Prostate gland (tissue), 2 donors: ENCODE measurements around the gene DUSP15.

Source experiments
- POLR2AphosphoS5 ChIP-seq: sonication (generic); formaldehyde crosslinking; IDR thresholded peaks from one replicate; pipeline ENCODE4 v1.6.1; 2017; ENCODE audit warnings: antibody characterized with exemption
- TF ChIP-seq, protein P1 (sequence below), 4 experiments: fragments of 200-600 bp in 2 of 4; fragments of 450-650 bp in 2 of 4; sonication (generic) in 2 of 4; IDR thresholded peaks; 1 replicate in 3 of 4; 2 replicates in 1 of 4; pipeline ENCODE4 v1.5.1; 2016 to 2019; ENCODE audit warnings: antibody characterized with exemption in 4 of 4, mild to moderate bottlenecking in 2 of 4, moderate library complexity in 2 of 4

DNA sequence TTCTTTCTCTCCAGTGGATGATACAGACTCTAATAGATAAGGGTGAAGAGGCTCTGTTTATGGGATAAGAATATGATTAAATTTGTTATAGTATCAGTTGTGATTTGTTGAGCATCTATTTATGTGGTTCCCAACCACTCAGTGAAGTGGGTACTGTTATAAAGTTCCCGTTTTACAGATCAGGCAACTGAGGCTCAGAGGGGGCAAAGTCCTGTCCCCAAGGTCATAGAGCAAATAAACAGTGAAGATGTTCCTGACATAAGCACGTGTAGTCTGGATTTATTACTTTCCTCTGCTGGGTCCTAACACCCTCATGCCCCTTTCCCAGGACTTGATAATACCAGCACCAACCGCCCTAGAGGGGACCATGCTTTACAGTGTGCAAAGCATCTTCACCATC, 4.1 kb downstream of the DUSP15 start:
- TF ChIP-seq, protein P1, sequence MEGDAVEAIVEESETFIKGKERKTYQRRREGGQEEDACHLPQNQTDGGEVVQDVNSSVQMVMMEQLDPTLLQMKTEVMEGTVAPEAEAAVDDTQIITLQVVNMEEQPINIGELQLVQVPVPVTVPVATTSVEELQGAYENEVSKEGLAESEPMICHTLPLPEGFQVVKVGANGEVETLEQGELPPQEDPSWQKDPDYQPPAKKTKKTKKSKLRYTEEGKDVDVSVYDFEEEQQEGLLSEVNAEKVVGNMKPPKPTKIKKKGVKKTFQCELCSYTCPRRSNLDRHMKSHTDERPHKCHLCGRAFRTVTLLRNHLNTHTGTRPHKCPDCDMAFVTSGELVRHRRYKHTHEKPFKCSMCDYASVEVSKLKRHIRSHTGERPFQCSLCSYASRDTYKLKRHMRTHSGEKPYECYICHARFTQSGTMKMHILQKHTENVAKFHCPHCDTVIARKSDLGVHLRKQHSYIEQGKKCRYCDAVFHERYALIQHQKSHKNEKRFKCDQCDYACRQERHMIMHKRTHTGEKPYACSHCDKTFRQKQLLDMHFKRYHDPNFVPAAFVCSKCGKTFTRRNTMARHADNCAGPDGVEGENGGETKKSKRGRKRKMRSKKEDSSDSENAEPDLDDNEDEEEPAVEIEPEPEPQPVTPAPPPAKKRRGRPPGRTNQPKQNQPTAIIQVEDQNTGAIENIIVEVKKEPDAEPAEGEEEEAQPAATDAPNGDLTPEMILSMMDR (IDR thresholded peaks at IDR 0.05): no peak
- TF ChIP-seq POLR2AphosphoS5: no peak
